ENCODE results near the gene CLTA. TPM values are rescaled to one million over a fixed set of nuclear protein-coding genes. Genes with fewer than 3 reads are reported as not detected.

Gene CLTA
- total and polyA plus RNA-seq, 2 donors (not counting 1 experiment from before 2014, with no cell fraction given), result 32.3 to 71.0 TPM

- peaks cover 0 to 9% (median 5%) of the 10 kb centered on the region in 3 donors for H3K9me3 ChIP-seq (ENCODE audit: control extremely low read depth in 1 of 3, control insufficient read depth in 2 of 3, insufficient read depth in 1 of 3, low read length in 2 of 3)
- H3K4me3 Mint-ChIP-seq, result peak overlapping the region; percentile 93
- 26% methylated on average over 11 of the region's 12 CpGs for WGBS (ENCODE audit: insufficient coverage)
- TF ChIP-seq CTCF (IDR thresholded peaks at IDR 0.05) (no peak), EZH2 (IDR thresholded peaks at IDR 0.05; ENCODE audit: borderline replicate concordance, insufficient read depth, low read depth, low read length, poor library complexity, severe bottlenecking) (no peak)
- H3K36me3 ChIP-seq (replicated peaks in 1 of 2; ENCODE audit: control extremely low read depth in 1 of 2, control insufficient read depth in 1 of 2, extremely low read depth in 1 of 2, insufficient read depth in 2 of 2, low read length in 1 of 2), result peaks cover 0 to 15% of the 10 kb centered on the region in 2 experiments
- H3K9me3 Mint-ChIP-seq (ENCODE audit: insufficient read depth), result no peaks in the 10 kb centered on the region
- ChIA-PET POLR2A (interaction anchor here (0.6 to 1.9 kb wide), 6 partner anchors 8 to 46 kb away, joined by 3 to 6 read pairs (median 3); partner anchors contain the start of genes CLTA and GLIPR2), CTCF (interaction anchor here (1.2 to 3.4 kb wide), 8 partner anchors 11 to 121 kb away, joined by 3 to 31 read pairs (median 8); partner anchors contain the start of gene CLTA)
- H3K4me3 ChIP-seq (ENCODE audit: control extremely low read depth in 1 of 5, extremely low read depth in 1 of 5, insufficient read depth in 1 of 5, low read depth in 2 of 5, low read length in 4 of 5), result peak overlapping the region; percentile 43 to 83 (median 80)
- peak overlapping the region; percentile 95 for H3K4me2 ChIP-seq (replicated peaks; ENCODE audit: low read depth, low read length, poor library complexity, severe bottlenecking)
- peak overlapping the region; percentile 75 for H3K9ac ChIP-seq (ENCODE audit: low read length)
- intact Hi-C loops (cut with micrococcal nuclease), result no loop called here
- peaks cover 12% of the 10 kb centered on the region for H4K20me1 ChIP-seq (ENCODE audit: control insufficient read depth, insufficient read depth, low read length, poor library complexity, severe bottlenecking)
- peaks cover 60 to 87% of the 10 kb centered on the region in 2 donors for H3K4me1 ChIP-seq (ENCODE audit: control insufficient read depth in 2 of 2, insufficient read depth in 2 of 2, low read length in 2 of 2)
- no peaks in the 10 kb centered on the region for H3K27me3 ChIP-seq (replicated peaks in 1 of 4; ENCODE audit: control extremely low read depth in 1 of 4, control insufficient read depth in 3 of 4, insufficient read depth in 4 of 4, low read length in 3 of 4)
- H3K79me2 ChIP-seq (ENCODE audit: control insufficient read depth, insufficient read depth, low read length), result peaks cover 77% of the 10 kb centered on the region
- DNase-seq (peak; percentile 73), ATAC-seq (ENCODE audit: low read depth) (peak; percentile 64)
- H3K27ac ChIP-seq (ENCODE audit: low read length in 2 of 2), result peak overlapping the region; percentile 85 to 92
- peak overlapping the region; percentile 77 for H2AFZ ChIP-seq (ENCODE audit: insufficient read depth, low read depth, low read length, poor library complexity, severe bottlenecking)
- H3K4me1 Mint-ChIP-seq, result peaks cover 84% of the 10 kb centered on the region
- no peaks in the 10 kb centered on the region for H3K27me3 Mint-ChIP-seq
- peak overlapping the region; percentile 99 for H3K27ac Mint-ChIP-seq
Measured at GRCh38 chr9:36144309-36145232, 46.1 kb upstream of the CLTA start.

GRCh38 chr9:36145970-36146369, 44.8 kb upstream of the CLTA start:
- H3K9me3 Mint-ChIP-seq (ENCODE audit: insufficient read depth), result no peaks in the 10 kb centered on the region
- 96% methylated on average over 4 of the region's 4 CpGs for WGBS (ENCODE audit: insufficient coverage)
- Histone ChIP-seq H3K9me3 (ENCODE audit: control extremely low read depth in 1 of 3, control insufficient read depth in 2 of 3, insufficient read depth in 1 of 3, low read length in 2 of 3) (peaks cover 0 to 9% (median 5%) of the 10 kb centered on the region in 3 donors), H3K4me2 (replicated peaks; ENCODE audit: low read depth, low read length, poor library complexity, severe bottlenecking) (peak overlapping the region; percentile 95), H3K4me1 (ENCODE audit: control insufficient read depth in 2 of 2, insufficient read depth in 2 of 2, low read length in 2 of 2) (peaks cover 51 to 82% of the 10 kb centered on the region in 2 donors), H3K27me3 (replicated peaks in 1 of 4; ENCODE audit: control extremely low read depth in 1 of 4, control insufficient read depth in 3 of 4, insufficient read depth in 4 of 4, low read length in 3 of 4) (no peaks in the 10 kb centered on the region), H3K27ac (ENCODE audit: low read length in 2 of 2) (peak overlapping the region; percentile 85 to 92), H3K4me3 (ENCODE audit: control extremely low read depth in 1 of 5, extremely low read depth in 1 of 5, insufficient read depth in 1 of 5, low read depth in 2 of 5, low read length in 4 of 5) (no peak overlapping the region), H4K20me1 (ENCODE audit: control insufficient read depth, insufficient read depth, low read length, poor library complexity, severe bottlenecking) (peaks cover 6% of the 10 kb centered on the region), H3K79me2 (ENCODE audit: control insufficient read depth, insufficient read depth, low read length) (peaks cover 69% of the 10 kb centered on the region), H3K36me3 (replicated peaks in 1 of 2; ENCODE audit: control extremely low read depth in 1 of 2, control insufficient read depth in 1 of 2, extremely low read depth in 1 of 2, insufficient read depth in 2 of 2, low read length in 1 of 2) (peaks cover 0 to 8% of the 10 kb centered on the region in 2 experiments), H3K9ac (ENCODE audit: low read length) (no peak overlapping the region), H2AFZ (ENCODE audit: insufficient read depth, low read depth, low read length, poor library complexity, severe bottlenecking) (no peak overlapping the region)
- intact Hi-C loops (cut with micrococcal nuclease), result no loop called here
- H3K27ac Mint-ChIP-seq, result peak overlapping the region; percentile 99
- peaks cover 80% of the 10 kb centered on the region for H3K4me1 Mint-ChIP-seq
- DNase-seq, result no peak
- POLR2A ChIA-PET, result no interaction called here
- H3K4me3 Mint-ChIP-seq, result peak overlapping the region; percentile 93
- CTCF ChIA-PET, result no interaction called here
- no peaks in the 10 kb centered on the region for H3K27me3 Mint-ChIP-seq
- TF ChIP-seq EZH2 (IDR thresholded peaks at IDR 0.05; ENCODE audit: borderline replicate concordance, insufficient read depth, low read depth, low read length, poor library complexity, severe bottlenecking), result no peak
- no peak for TF ChIP-seq CTCF (IDR thresholded peaks at IDR 0.05)
- no peak for ATAC-seq (ENCODE audit: low read depth)

Measured in B cell (primary cell).